Gastroesophageal sphincter (tissue), 3 donors: ENCODE measurements around the gene THRA.

Experiments
- POLR2A ChIP-seq, 2 donors: fragments of 450-650 bp; IDR thresholded peaks; one replicate each; pipeline ENCODE4 v1.6.1; 2017; ENCODE audit warnings: antibody characterized with exemption in 2 of 2, mild to moderate bottlenecking in 2 of 2, moderate library complexity in 1 of 2
- TF ChIP-seq, protein P1 (sequence below), 4 experiments: fragments of 200-600 bp in 2 of 4; fragments of 450-650 bp in 2 of 4; sonication (generic) in 1 of 4; IDR thresholded peaks; one replicate each; pipeline ENCODE4 v1.5.1; 2017 to 2019; ENCODE audit warnings: antibody characterized with exemption in 4 of 4, mild to moderate bottlenecking in 2 of 4, moderate library complexity in 2 of 4

GRCh38 chr17:40074871-40075200, 12.1 kb downstream of the THRA start:
- TF ChIP-seq, protein P1, sequence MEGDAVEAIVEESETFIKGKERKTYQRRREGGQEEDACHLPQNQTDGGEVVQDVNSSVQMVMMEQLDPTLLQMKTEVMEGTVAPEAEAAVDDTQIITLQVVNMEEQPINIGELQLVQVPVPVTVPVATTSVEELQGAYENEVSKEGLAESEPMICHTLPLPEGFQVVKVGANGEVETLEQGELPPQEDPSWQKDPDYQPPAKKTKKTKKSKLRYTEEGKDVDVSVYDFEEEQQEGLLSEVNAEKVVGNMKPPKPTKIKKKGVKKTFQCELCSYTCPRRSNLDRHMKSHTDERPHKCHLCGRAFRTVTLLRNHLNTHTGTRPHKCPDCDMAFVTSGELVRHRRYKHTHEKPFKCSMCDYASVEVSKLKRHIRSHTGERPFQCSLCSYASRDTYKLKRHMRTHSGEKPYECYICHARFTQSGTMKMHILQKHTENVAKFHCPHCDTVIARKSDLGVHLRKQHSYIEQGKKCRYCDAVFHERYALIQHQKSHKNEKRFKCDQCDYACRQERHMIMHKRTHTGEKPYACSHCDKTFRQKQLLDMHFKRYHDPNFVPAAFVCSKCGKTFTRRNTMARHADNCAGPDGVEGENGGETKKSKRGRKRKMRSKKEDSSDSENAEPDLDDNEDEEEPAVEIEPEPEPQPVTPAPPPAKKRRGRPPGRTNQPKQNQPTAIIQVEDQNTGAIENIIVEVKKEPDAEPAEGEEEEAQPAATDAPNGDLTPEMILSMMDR (IDR thresholded peaks at IDR 0.05): no peak
- no peak for TF ChIP-seq POLR2A (IDR thresholded peaks at IDR 0.05)
